GM18858 (cell line): Measurements from ENCODE around the gene HBM.
"Not testable (repeated sequence)": the region's sequence is repeated elsewhere in the genome, so short reads cannot be mapped to it uniquely, and the experiment has no call there.

Experiments used
- ATAC-seq: cut with Tn5 transposase; IDR thresholded peaks from one replicate; pipeline ENCODE4 v1.9.1; 2021; ENCODE audit not compliant: unreplicated experiment

HBM gene

GRCh38 chr16:144797-145252, 21.0 kb upstream of the HBM start:
- no peak for ATAC-seq

- no peak for ATAC-seq
These were observed 19.1 kb upstream of the HBM start for GRCh38 chr16:146646-147045.

- no peak for ATAC-seq
These were observed 16.6 kb upstream of the HBM start for GRCh38 chr16:149024-149660.

GRCh38 chr16:152141-153128, 13.3 kb upstream of the HBM start, which contains the start of gene HBZ:
Gene HBZ (plus strand): TSS chr16:152644. CDS start chr16:152910, 266 bp downstream.
- ATAC-seq = no peak

GRCh38 chr16:153129-153521, 12.7 kb upstream of the HBM start:
- ATAC-seq = not testable (repeated sequence)

GRCh38 chr16:153550-154216, 12.1 kb upstream of the HBM start:
- not testable (repeated sequence) for ATAC-seq

- ATAC-seq = no peak
These were observed 11.4 kb upstream of the HBM start for GRCh38 chr16:154217-155030.

- no peak for ATAC-seq
These were observed 10.8 kb upstream of the HBM start for GRCh38 chr16:155031-155398.

- no peak for ATAC-seq
These were observed 6.5 kb upstream of the HBM start for GRCh38 chr16:159136-159849.

GRCh38 chr16:160242-160641, 5.5 kb upstream of the HBM start:
- ATAC-seq = not testable (repeated sequence)

GRCh38 chr16:160691-161190, 5.0 kb upstream of the HBM start:
- ATAC-seq = no peak

GRCh38 chr16:162271-162991, 3.3 kb upstream of the HBM start:
- ATAC-seq = no peak

- ATAC-seq = not testable (repeated sequence)
These were observed 2.6 kb upstream of the HBM start for GRCh38 chr16:163139-163538.

GRCh38 chr16:163696-164095, 2.1 kb upstream of the HBM start:
- ATAC-seq = not testable (repeated sequence)

GRCh38 chr16:164134-164823, 1.5 kb upstream of the HBM start:
- not testable (repeated sequence) for ATAC-seq

GRCh38 chr16:164827-165538, 795 bp upstream of the HBM start:
- no peak for ATAC-seq

- ATAC-seq = no peak
These were observed 770 bp downstream of the HBM start for GRCh38 chr16:166375-167121.
